Astrocyte (in vitro differentiated cells and primary cell): ENCODE measurements around the gene SPOCK2.

ENCODE experiments used
- CTCF ChIP-seq: IDR thresholded peaks from 2 replicates; pipeline ENCODE4 v1.5.1; 2011; ENCODE audit warnings: low read depth, mild to moderate bottlenecking, inconsistent platforms, low read length, moderate library complexity; ENCODE audit not compliant: insufficient read depth
- EZH2 ChIP-seq: IDR thresholded peaks from 2 replicates; pipeline ENCODE4 v1.6.1; 2012; ENCODE audit warnings: mild to moderate bottlenecking, low read length, inconsistent platforms; ENCODE audit not compliant: insufficient read depth

GRCh38 chr10:72121389-72121788 lies 33.0 kb upstream of the SPOCK2 start:
- TF ChIP-seq CTCF, result no peak
- no peak for TF ChIP-seq EZH2
